Lower leg skin (tissue), 3 donors: ENCODE results near the gene PRR20G.

Experiments used
- POLR2A ChIP-seq, 2 donors: fragments of 450-650 bp; IDR thresholded peaks; one replicate each; pipeline ENCODE4 v1.6.1; 2016 to 2017; ENCODE audit warnings: antibody characterized with exemption in 2 of 2, mild to moderate bottlenecking in 1 of 2, moderate library complexity in 1 of 2
- TF ChIP-seq, protein P1 (sequence below), 3 donors: fragments of 450-650 bp; IDR thresholded peaks; one replicate each; pipeline ENCODE4 v1.5.1; 2016; ENCODE audit warnings: antibody characterized with exemption in 3 of 3, mild to moderate bottlenecking in 3 of 3, moderate library complexity in 2 of 3

DNA sequence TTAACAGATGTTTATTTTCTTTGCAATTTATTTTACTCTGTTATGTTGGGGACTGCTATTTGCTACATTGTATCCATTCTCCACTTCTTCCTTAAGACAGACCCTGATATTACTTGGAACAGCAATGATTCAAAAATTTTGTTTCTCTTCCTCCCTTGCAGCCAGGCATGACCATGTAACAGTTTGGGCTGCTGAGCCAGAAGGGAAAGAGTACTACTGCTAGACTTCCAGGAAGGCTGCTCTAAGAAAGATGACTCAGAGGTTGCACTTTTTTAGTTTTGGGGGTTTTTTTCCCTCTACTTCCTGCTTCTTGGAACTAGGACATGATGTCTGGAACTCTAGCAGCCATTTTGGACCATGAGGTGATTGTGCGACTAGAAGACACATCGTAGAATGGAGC, 10.3 kb downstream of the PRR20G start:
- TF ChIP-seq, protein P1, sequence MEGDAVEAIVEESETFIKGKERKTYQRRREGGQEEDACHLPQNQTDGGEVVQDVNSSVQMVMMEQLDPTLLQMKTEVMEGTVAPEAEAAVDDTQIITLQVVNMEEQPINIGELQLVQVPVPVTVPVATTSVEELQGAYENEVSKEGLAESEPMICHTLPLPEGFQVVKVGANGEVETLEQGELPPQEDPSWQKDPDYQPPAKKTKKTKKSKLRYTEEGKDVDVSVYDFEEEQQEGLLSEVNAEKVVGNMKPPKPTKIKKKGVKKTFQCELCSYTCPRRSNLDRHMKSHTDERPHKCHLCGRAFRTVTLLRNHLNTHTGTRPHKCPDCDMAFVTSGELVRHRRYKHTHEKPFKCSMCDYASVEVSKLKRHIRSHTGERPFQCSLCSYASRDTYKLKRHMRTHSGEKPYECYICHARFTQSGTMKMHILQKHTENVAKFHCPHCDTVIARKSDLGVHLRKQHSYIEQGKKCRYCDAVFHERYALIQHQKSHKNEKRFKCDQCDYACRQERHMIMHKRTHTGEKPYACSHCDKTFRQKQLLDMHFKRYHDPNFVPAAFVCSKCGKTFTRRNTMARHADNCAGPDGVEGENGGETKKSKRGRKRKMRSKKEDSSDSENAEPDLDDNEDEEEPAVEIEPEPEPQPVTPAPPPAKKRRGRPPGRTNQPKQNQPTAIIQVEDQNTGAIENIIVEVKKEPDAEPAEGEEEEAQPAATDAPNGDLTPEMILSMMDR (IDR thresholded peaks at IDR 0.05): no peak
- no peak for TF ChIP-seq POLR2A (IDR thresholded peaks at IDR 0.05)
